Uterus (tissue), 4 donors: ENCODE results near the gene NECTIN2. TPM values are rescaled to one million over a fixed set of nuclear protein-coding genes. Genes with fewer than 3 reads are reported as not detected.

Source experiments
- DNase-seq, 2 donors: peaks; one replicate each; pipeline ENCODE4 v3.0.0-alpha.2; 2019 to 2020
- H3K27ac ChIP-seq, 2 donors: fragments of 200-600 bp; sonication (generic); 1 replicate in 1 of 2; 2 replicates in 1 of 2; pipeline ENCODE4 v1.5.1; 2016 to 2018
- H3K27me3 ChIP-seq, 2 donors: fragments of 200-600 bp; sonication (generic); one replicate each; pipeline ENCODE4 v1.5.1; 2018 to 2019; ENCODE audit warnings: control low read depth in 1 of 2
- H3K36me3 ChIP-seq, 2 donors: fragments of 200-600 bp; sonication (generic); one replicate each; pipeline ENCODE4 v1.5.1; 2019; ENCODE audit warnings: control low read depth in 1 of 2
- H3K4me1 ChIP-seq, 2 donors: fragments of 200-600 bp; sonication (generic); one replicate each; pipeline ENCODE4 v1.5.1; 2018 to 2019; ENCODE audit warnings: control low read depth in 1 of 2
- H3K4me3 ChIP-seq, 2 donors: fragments of 200-600 bp; sonication (generic); 1 replicate in 1 of 2; 2 replicates in 1 of 2; pipeline ENCODE4 v1.5.1; 2018 to 2019; ENCODE audit warnings: mild to moderate bottlenecking in 1 of 2
- H3K9me3 ChIP-seq, 2 donors: fragments of 200-600 bp; sonication (generic); one replicate each; pipeline ENCODE4 v1.5.1; 2019; ENCODE audit warnings: control low read depth in 1 of 2
- CTCF ChIP-seq, 4 experiments: fragments of 200-600 bp in 2 of 4; fragments of 450-650 bp in 2 of 4; sonication (generic) in 2 of 4; IDR thresholded peaks; one replicate each; pipeline ENCODE4 v1.5.1; 2016 to 2019; ENCODE audit warnings: antibody characterized with exemption in 4 of 4, mild to moderate bottlenecking in 2 of 4, moderate library complexity in 1 of 4
- POLR2A ChIP-seq, 2 donors: fragments of 450-650 bp; IDR thresholded peaks; one replicate each; pipeline ENCODE4 v1.6.1; 2016; ENCODE audit warnings: antibody characterized with exemption in 2 of 2, mild to moderate bottlenecking in 1 of 2, moderate library complexity in 1 of 2
- intact Hi-C: fragments of 100-400 bp; cut with DNase I; formaldehyde crosslinking; loops from one replicate; pipeline ENCODE4 v1.15.1; 2023; ENCODE audit warnings: low total_unique reads
- total RNA-seq, 4 donors: library from RNA; depleted of rRNA in 3 of 4; stranded (reverse); fragments of >200 nt in 3 of 4; gene quantifications; one replicate each; pipeline versions ENCODE4 v1.1.0 to v1.2.4, GENCODE V29; 2014 to 2023
- donor health status: DM: yes; HTN: yes; CAD: no.

The NECTIN2 gene
- total RNA-seq, 4 donors from 2014 or later = 14.1 to 106 (median 86.1) TPM

GRCh38 chr19:44812142-44812718 is 33.9 kb upstream of the NECTIN2 start:
- no peak overlapping the region for H3K27ac ChIP-seq
- intact Hi-C loops = no loop called here
- H3K4me1 ChIP-seq = peaks cover 0 to 22% of the 10 kb centered on the region in 2 donors
- H3K27me3 ChIP-seq = no peaks in the 10 kb centered on the region
- DNase-seq = no peak
- no peaks in the 10 kb centered on the region for H3K36me3 ChIP-seq
- no peaks in the 10 kb centered on the region for H3K9me3 ChIP-seq
- no peak overlapping the region for H3K4me3 ChIP-seq
- TF ChIP-seq CTCF (IDR thresholded peaks at IDR 0.05) (no peak), POLR2A (IDR thresholded peaks at IDR 0.05) (no peak)

DNA sequence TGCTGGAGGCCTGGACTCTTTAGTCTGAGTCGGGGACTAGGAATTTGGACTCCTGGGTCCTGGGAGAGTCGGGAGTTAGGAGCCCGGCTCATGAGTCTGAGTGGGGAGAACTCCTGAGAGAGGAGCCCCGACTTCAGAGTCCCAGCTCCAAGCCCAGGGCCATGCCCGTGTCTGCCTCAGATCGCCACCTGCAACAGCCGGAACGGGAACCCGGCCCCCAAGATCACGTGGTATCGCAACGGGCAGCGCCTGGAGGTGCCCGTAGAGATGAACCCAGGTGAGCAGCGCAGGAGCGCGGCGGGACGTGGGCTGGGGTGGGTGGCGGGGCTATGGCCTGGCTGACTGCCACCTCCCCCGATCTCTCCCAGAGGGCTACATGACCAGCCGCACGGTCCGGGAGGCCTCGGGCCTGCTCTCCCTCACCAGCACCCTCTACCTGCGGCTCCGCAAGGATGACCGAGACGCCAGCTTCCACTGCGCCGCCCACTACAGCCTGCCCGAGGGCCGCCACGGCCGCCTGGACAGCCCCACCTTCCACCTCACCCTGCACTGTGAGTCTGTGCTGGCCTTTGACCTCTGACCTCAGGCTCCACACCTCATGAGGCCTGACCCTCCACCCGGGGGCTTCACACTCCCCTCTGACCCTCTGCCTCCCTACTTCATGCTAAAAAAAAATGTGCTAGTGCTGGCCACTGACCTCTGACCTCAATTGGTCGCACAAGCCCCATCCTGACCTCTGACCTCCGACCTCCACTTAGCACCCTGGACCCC is 32.8 kb upstream of the NECTIN2 start:
- Histone ChIP-seq H3K36me3 (no peaks in the 10 kb centered on the region), H3K4me1 (peaks cover 0 to 19% of the 10 kb centered on the region in 2 donors), H3K27me3 (no peaks in the 10 kb centered on the region), H3K4me3 (no peak overlapping the region), H3K27ac (no peak overlapping the region), H3K9me3 (no peaks in the 10 kb centered on the region)
- TF ChIP-seq CTCF (IDR thresholded peaks at IDR 0.05) (no peak), POLR2A (IDR thresholded peaks at IDR 0.05) (no peak)
- no peak for DNase-seq
- intact Hi-C loops = no loop called here

GRCh38 chr19:44813841-44814470 is 32.1 kb upstream of the NECTIN2 start:
- TF ChIP-seq CTCF (IDR thresholded peaks at IDR 0.05) = no peak
- TF ChIP-seq POLR2A (IDR thresholded peaks at IDR 0.05) = no peak
- H3K4me3 ChIP-seq = no peak overlapping the region
- intact Hi-C loops = no loop called here
- DNase-seq = no peak
- H3K27ac ChIP-seq = no peak overlapping the region
- H3K36me3 ChIP-seq = no peaks in the 10 kb centered on the region
- H3K9me3 ChIP-seq = no peaks in the 10 kb centered on the region
- no peaks in the 10 kb centered on the region for H3K27me3 ChIP-seq
- peaks cover 0 to 15% of the 10 kb centered on the region in 2 donors for H3K4me1 ChIP-seq

DNA sequence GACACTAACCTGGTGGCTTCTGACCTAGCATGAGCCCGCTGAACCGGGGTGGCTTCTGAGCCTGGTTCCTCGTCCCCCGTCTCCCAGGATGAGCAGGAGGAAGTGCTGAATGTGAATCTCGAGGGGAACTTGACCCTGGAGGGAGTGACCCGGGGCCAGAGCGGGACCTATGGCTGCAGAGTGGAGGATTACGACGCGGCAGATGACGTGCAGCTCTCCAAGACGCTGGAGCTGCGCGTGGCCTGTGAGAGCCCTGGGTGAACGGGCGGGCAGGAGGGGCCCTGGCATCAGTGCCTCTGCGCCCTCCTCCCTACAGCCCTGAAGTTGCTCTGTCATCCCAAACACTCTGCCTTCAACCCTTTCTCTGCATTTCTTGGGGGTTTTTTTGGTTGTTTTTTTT is 31.6 kb upstream of the NECTIN2 start:
- H3K4me1 ChIP-seq = peaks cover 0 to 9% of the 10 kb centered on the region in 2 donors
- no peak for DNase-seq
- no peaks in the 10 kb centered on the region for H3K27me3 ChIP-seq
- no peaks in the 10 kb centered on the region for H3K9me3 ChIP-seq
- no peak overlapping the region for H3K27ac ChIP-seq
- H3K36me3 ChIP-seq = no peaks in the 10 kb centered on the region
- TF ChIP-seq POLR2A (IDR thresholded peaks at IDR 0.05) (no peak), CTCF (IDR thresholded peaks at IDR 0.05) (no peak)
- no peak overlapping the region for H3K4me3 ChIP-seq
- intact Hi-C loops = no loop called here

DNA sequence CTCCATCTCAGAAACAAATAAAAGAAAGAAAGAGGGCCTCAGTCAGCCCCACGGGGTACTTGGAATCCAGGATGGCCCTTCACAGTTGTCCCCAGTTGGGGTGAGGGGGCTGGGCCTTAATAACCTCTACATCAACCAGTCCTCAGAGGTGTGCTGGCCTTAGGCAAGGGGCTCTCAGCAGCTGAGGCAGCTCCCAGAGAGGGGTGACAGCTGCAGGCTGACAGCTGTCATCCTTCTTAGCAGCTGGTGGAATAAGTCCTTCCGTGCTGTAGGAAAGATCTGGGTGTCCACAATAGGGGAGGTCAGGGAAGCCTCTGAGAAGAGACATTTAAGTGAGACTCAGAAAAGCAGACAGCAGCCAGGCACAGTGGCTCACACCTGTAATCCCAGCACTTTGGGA is 29.8 kb upstream of the NECTIN2 start:
- intact Hi-C loops = no loop called here
- Histone ChIP-seq H3K27me3 (no peaks in the 10 kb centered on the region), H3K27ac (no peak overlapping the region), H3K4me1 (peaks cover 0 to 12% of the 10 kb centered on the region in 2 donors), H3K36me3 (no peaks in the 10 kb centered on the region), H3K4me3 (no peak overlapping the region), H3K9me3 (no peaks in the 10 kb centered on the region)
- TF ChIP-seq POLR2A (IDR thresholded peaks at IDR 0.05) = no peak
- TF ChIP-seq CTCF (IDR thresholded peaks at IDR 0.05) = no peak
- no peak for DNase-seq
